Measurements from ENCODE around the gene UFC1.

Gene UFC1

DNA sequence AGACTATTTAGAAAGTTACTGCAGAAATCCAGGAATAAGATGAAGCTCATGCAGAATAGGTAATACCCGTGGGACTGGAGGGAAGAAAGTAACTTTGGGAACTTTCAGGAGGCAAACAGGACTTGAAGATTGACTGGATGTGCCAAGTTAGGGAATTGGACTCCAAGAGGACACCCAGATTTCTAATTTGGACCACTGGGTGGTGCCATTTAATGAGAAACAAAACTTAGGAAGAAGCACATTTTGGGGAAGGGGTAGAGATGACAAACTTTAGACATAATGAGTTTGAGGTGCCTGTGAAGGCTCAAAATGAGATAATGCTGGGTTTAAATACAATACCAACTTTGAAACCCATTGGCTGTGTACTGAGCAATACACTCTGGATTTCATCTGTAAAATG, 26.9 kb downstream of the UFC1 start:
- Mint-ChIP-seq H3K4me3 (no peak overlapping the region), H3K27ac (no peak overlapping the region), H3K9me3 (no peaks in the 10 kb centered on the region), H3K36me3 (ENCODE audit: low read depth) (no peaks in the 10 kb centered on the region), H3K27me3 (ENCODE audit: low read depth, poor library complexity) (peaks cover 12% of the 10 kb centered on the region), H3K4me1 (peaks cover 33% of the 10 kb centered on the region)
- DNase-seq = no peak
- TF ChIP-seq CTCF (IDR thresholded peaks at IDR 0.05) = no peak

DNA sequence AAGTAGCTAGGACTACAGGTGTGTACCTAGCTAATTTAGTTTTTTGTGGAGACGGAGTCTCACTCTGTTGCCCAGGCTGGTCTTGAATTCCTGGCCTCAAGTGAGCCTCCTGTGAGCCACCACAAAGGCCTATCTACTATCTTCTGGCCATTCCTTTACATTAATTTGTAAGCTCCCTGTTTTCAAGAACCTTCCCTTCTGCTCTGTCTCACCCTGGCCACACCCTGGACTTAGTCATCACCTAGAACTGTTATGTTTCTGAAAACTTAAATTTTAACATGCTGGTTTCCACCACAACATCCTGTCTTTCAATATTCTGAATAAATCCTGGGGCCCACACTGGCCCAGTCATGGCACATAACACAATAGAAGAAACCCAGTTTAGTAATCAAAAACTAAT, 28.4 kb downstream of the UFC1 start:
- Mint-ChIP-seq H3K36me3 (ENCODE audit: low read depth) (no peaks in the 10 kb centered on the region), H3K27ac (no peak overlapping the region), H3K4me1 (peaks cover 22% of the 10 kb centered on the region), H3K27me3 (ENCODE audit: low read depth, poor library complexity) (peaks cover 17% of the 10 kb centered on the region), H3K9me3 (no peaks in the 10 kb centered on the region), H3K4me3 (no peak overlapping the region)
- no peak for TF ChIP-seq CTCF (IDR thresholded peaks at IDR 0.05)
- no peak for DNase-seq

- H3K4me1 Mint-ChIP-seq = peaks cover 11% of the 10 kb centered on the region
- H3K9me3 Mint-ChIP-seq = no peaks in the 10 kb centered on the region
- no peak overlapping the region for H3K27ac Mint-ChIP-seq
- TF ChIP-seq CTCF (IDR thresholded peaks at IDR 0.05) = no peak
- H3K27me3 Mint-ChIP-seq (ENCODE audit: low read depth, poor library complexity) = peaks cover 28% of the 10 kb centered on the region
- H3K4me3 Mint-ChIP-seq = no peak overlapping the region
- no peak for DNase-seq
- H3K36me3 Mint-ChIP-seq (ENCODE audit: low read depth) = no peaks in the 10 kb centered on the region
Measured at GRCh38 chr1:161185282-161185682, 31.5 kb downstream of the UFC1 start.

- Mint-ChIP-seq H3K9me3 (no peaks in the 10 kb centered on the region), H3K27me3 (ENCODE audit: low read depth, poor library complexity) (peaks cover 28% of the 10 kb centered on the region), H3K27ac (no peak overlapping the region), H3K4me1 (peaks cover 11% of the 10 kb centered on the region), H3K4me3 (no peak overlapping the region), H3K36me3 (ENCODE audit: low read depth) (no peaks in the 10 kb centered on the region)
- DNase-seq = no peak
- no peak for TF ChIP-seq CTCF (IDR thresholded peaks at IDR 0.05)
Measured at GRCh38 chr1:161185732-161186311, 32.0 kb downstream of the UFC1 start.

DNA sequence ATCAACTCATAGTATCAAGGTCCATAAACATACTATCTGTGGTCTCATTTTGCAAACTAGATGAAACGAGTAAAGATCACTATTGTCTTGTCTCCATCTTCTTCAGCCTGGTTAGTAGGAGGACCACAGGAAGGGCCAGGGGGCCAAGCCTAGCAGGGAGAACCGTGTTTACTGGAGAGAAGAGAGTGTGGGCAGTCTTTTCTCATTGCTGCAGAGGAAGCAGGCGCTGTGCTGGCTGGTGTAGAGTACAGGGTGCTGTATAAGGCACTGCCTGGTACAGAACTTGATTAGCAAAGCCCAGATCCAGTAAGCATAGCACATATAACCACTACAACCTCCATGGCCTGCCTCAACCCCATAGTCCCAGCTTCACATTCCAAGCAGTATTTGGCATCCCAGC, 33.5 kb downstream of the UFC1 start:
- DNase-seq = no peak
- Mint-ChIP-seq H3K4me3 (no peak overlapping the region), H3K9me3 (no peaks in the 10 kb centered on the region), H3K27ac (no peak overlapping the region), H3K4me1 (peaks cover 11% of the 10 kb centered on the region), H3K27me3 (ENCODE audit: low read depth, poor library complexity) (peaks cover 24% of the 10 kb centered on the region), H3K36me3 (ENCODE audit: low read depth) (no peaks in the 10 kb centered on the region)
- no peak for TF ChIP-seq CTCF (IDR thresholded peaks at IDR 0.05)

DNA sequence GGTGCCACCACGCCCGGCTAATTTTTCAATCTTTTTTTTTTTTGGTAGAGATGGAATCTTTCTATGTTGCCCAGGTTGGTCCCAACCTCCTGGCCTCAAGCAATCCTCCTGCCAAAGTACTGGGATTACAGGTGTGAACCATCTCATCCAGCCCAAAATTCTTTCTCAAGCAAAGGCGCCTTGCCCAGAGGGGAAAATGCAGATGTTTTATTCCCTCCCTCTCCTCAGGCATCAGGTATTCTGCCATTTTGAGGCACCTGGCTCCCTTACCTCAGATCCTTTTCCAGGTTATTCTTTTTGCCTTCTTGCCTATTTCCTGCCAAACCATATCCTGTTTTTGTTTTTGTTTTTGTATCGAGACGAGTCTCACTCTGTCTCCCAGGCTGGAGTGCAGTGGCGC, 34.6 kb downstream of the UFC1 start:
- no peak for DNase-seq
- Mint-ChIP-seq H3K4me1 (peaks cover 18% of the 10 kb centered on the region), H3K36me3 (ENCODE audit: low read depth) (peaks cover 4% of the 10 kb centered on the region), H3K9me3 (no peaks in the 10 kb centered on the region), H3K27ac (no peak overlapping the region), H3K27me3 (ENCODE audit: low read depth, poor library complexity) (peaks cover 19% of the 10 kb centered on the region), H3K4me3 (no peak overlapping the region)
- no peak for TF ChIP-seq CTCF (IDR thresholded peaks at IDR 0.05)
